Aorta (tissue), 5 donors: ENCODE results near the gene GJB4. TPM values are rescaled to one million over a fixed set of nuclear protein-coding genes. Genes with fewer than 3 reads are reported as not detected.
"Not testable (repeated sequence)": the region's sequence is repeated elsewhere in the genome, so short reads cannot be mapped to it uniquely, and the experiment has no call there.

Source experiments
- ATAC-seq: fragments of 200-7000 bp; cut with Tn5 transposase; one replicate; pipeline ENCODE4 v1.9.1; 2022; ENCODE audit warnings: moderate library complexity; ENCODE audit not compliant: low FRiP score
- DNase-seq, 2 donors: peaks; one replicate each; pipeline ENCODE4 v3.0.0-alpha.2; 2020
- H3K27ac ChIP-seq, 2 donors: one replicate each; pipeline ENCODE4 v1.5.1; 2013; ENCODE audit warnings: low read length in 2 of 2, mild to moderate bottlenecking in 2 of 2, moderate library complexity in 2 of 2, control low read depth in 1 of 2, inconsistent platforms in 1 of 2, low read depth in 1 of 2
- H3K27me3 ChIP-seq, 2 donors: one replicate each; pipeline ENCODE4 v1.6.1; 2013; ENCODE audit warnings: control low read depth in 1 of 2, low read length in 1 of 2, mild to moderate bottlenecking in 1 of 2, moderate library complexity in 1 of 2; ENCODE audit not compliant: insufficient read depth in 2 of 2, control insufficient read depth in 1 of 2
- H3K36me3 ChIP-seq, 2 donors: one replicate each; pipeline ENCODE4 v1.6.1; 2013; ENCODE audit warnings: control low read depth in 1 of 2, low read length in 1 of 2, mild to moderate bottlenecking in 1 of 2; ENCODE audit not compliant: insufficient read depth in 2 of 2, control insufficient read depth in 1 of 2
- H3K4me1 ChIP-seq, 2 donors: one replicate each; pipeline ENCODE4 v1.6.1; 2013; ENCODE audit warnings: low read length in 2 of 2, control low read depth in 1 of 2, mild to moderate bottlenecking in 1 of 2, moderate library complexity in 1 of 2; ENCODE audit not compliant: insufficient read depth in 2 of 2, control insufficient read depth in 1 of 2
- H3K4me3 ChIP-seq, 2 donors: one replicate each; pipeline ENCODE4 v1.5.1; 2013; ENCODE audit warnings: low read length in 2 of 2, control low read depth in 1 of 2, mild to moderate bottlenecking in 1 of 2
- H3K9me3 ChIP-seq: one replicate; pipeline ENCODE4 v1.6.1; 2013; ENCODE audit warnings: mild to moderate bottlenecking, low read length; ENCODE audit not compliant: control insufficient read depth
- WGBS, 2 donors: extraction: QIAGEN DNeasy Blood & Tissue Kit; methylation state at CpG; one replicate each; pipeline ENCODE4 v1.1.7; 2013; 5-methylcytosine and 5-hydroxymethylcytosine counted together
- intact Hi-C, 2 donors: fragments of 100-400 bp; cut with DNase I; formaldehyde crosslinking; loops; one replicate each; pipeline versions ENCODE4 v1.14.2 to v1.15.0; 2022
- polyA plus RNA-seq, 2 donors: library from polyadenylated mRNA; stranded (reverse); fragments of 200-250 nt; gene quantifications; one replicate each; pipeline ENCODE4 v1.2.3, GENCODE V29; 2013
- total RNA-seq, 2 donors: library from RNA; stranded (reverse); fragmentation: NEBNext Ultra II Directional; extraction: Animal tissue kit (Norgen Biotek cat#: 25700); gene quantifications; one replicate each; pipeline ENCODE4 v1.2.1, GENCODE V29; 2021
- donor health status: healthy with polysubstance abuse.
- donor health status: Bipolar disorder and iron deficiency.
- donor health status: DM: no; HTN: no; CAD: no.
- donor health status: DM: no; HTN: no; CAD: no.
- donor health status: DM: yes; HTN: yes; CAD: no.

Gene GJB4
- total and polyA plus RNA-seq, 4 donors: not detected

DNA sequence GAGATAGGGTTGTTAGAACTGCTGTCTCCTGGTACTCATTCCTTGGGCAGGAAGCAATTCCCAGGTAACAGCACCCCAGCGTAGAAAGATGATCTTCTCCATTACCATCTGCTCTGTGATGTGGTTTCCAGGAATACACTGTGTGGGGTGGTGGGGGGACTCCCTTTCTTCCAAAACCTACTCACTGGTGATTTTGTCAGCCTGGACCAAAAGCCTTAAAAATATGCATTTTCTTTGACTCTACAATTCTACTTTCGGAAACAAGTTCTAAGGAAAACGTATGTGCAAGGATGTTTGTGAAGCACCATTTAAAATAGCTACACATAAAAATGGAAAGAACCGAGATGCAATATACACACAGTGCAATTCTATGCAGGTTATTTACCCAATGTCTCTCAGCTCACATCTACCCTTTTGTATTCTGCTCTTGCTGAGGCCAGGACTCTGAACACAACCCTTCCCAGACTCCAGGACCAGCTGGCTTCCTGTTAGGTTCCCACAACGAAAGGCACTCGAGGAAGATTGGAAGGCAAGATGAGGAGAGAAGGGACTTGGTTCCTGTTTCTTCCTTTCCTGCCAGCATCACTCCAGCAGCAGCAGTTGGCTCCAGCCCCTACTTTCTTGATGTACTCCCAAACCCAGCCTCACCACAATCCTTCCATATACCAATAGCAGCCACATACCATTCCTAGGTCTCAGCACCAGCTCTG is 37.7 kb upstream of the GJB4 start:
- WGBS, 2 donors: 67 to 70% methylated on average over 6 of the region's 6 CpGs
- ATAC-seq (no peak), DNase-seq (no peak)
- H3K36me3 ChIP-seq: no peaks in the 10 kb centered on the region
- no peaks in the 10 kb centered on the region for H3K4me1 ChIP-seq
- H3K27me3 ChIP-seq: peaks cover 0 to 6% of the 10 kb centered on the region in 2 donors
- peaks cover 2% of the 10 kb centered on the region for H3K9me3 ChIP-seq
- no peak overlapping the region for H3K27ac ChIP-seq
- intact Hi-C loops: no loop called here
- no peak overlapping the region for H3K4me3 ChIP-seq

DNA sequence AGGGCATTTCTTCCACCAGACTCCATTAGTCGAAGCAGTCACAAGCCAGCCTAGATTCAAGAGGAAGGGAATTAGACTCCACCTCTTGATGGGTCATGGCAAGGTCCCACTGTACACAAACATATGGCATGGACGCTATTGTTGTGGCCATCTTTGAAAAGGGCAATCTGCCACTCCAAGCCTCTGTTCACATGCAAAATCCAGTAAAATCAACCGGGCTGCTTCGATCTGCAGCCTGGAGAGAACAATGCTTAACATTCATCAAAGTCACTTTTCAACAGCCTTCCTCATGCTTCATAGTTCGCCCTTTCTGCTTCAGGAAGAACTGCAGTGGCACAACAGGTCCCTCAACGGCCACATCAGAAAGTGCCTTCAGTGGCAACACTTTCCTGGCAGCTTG is 32.7 kb upstream of the GJB4 start:
- Histone ChIP-seq H3K36me3 (no peaks in the 10 kb centered on the region), H3K4me1 (no peaks in the 10 kb centered on the region), H3K27me3 (peaks cover 0 to 3% of the 10 kb centered on the region in 2 donors), H3K9me3 (no peaks in the 10 kb centered on the region), H3K4me3 (no peak overlapping the region), H3K27ac (no peak overlapping the region)
- DNase-seq (no peak), ATAC-seq (no peak)
- intact Hi-C loops: no loop called here
- 68 to 70% methylated on average over 6 of the region's 6 CpGs for WGBS, 2 donors

DNA sequence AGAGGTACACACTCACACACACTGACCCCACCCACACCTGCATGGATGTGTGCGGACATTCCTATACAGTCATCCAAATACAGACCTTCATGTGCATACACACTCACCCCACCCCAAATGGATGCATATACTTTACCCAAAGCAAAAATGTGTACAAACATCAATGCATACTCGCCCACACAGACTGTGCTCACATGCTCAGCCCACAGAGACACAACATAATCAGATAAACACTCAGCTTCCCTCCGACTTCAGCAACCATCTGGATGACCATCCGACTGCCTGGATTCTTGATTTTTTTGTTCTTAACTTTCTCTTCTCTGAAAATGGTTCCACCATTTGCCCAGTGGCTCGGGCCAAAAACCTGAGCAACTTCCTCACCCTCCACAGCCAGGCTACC is 29.1 kb upstream of the GJB4 start:
- H3K27ac ChIP-seq: no peak overlapping the region
- ATAC-seq: no peak
- H3K4me1 ChIP-seq: no peaks in the 10 kb centered on the region
- intact Hi-C loops: no loop called here
- no peaks in the 10 kb centered on the region for H3K9me3 ChIP-seq
- H3K27me3 ChIP-seq: no peaks in the 10 kb centered on the region
- H3K4me3 ChIP-seq: no peak overlapping the region
- DNase-seq: no peak
- WGBS, 2 donors: 75 to 77% methylated on average over 5 of the region's 5 CpGs
- no peaks in the 10 kb centered on the region for H3K36me3 ChIP-seq

DNA sequence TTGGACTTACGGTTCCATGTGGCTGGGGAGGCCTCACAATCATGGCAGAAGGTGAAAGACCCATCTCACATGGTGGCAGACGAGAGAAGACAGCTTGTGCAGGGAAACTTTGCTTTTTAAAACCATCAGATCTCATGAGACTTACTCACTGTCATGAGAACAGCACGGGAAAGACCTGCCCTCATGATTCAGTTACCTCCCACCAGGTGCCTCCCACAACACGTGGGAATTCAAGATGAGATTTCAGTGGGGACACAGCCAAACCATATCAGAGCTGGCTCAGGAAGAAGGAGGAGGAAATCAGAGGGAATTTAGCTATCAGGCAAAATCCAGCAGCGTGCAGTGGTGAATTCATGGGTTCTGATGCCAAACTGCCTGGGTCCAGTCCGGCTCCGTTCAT is 26.7 kb upstream of the GJB4 start:
- H3K27ac ChIP-seq, H3K4me3 ChIP-seq: not testable (repeated sequence)

DNA sequence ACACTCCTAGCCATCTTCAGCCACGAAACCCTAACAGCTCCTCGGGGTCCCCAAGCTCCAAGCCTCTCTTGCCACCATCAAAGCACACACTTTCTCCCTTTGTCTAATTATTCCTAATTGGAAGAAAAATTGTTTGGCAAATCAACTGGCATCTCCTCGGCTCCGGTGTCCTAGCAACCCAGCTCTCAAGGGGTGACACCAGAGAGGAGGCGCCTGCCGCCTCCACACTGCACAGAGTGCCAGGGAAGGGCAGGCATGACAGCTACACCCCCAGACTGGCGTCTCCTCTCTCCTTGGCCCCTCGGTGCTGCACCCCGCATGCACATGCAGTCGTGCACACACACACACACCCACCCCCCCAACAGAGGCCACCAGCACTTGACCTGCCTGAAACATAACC is 22.8 kb upstream of the GJB4 start:
- DNase-seq (no peak), ATAC-seq (no peak)
- no peaks in the 10 kb centered on the region for H3K4me1 ChIP-seq
- no peak overlapping the region for H3K4me3 ChIP-seq
- 83 to 86% methylated on average over 10 of the region's 10 CpGs for WGBS, 2 donors
- intact Hi-C loops: no loop called here
- no peaks in the 10 kb centered on the region for H3K36me3 ChIP-seq
- no peak overlapping the region for H3K27ac ChIP-seq
- no peaks in the 10 kb centered on the region for H3K27me3 ChIP-seq
- no peaks in the 10 kb centered on the region for H3K9me3 ChIP-seq

More for the DNA sequence above, 26.7 kb upstream of the GJB4 start:
- DNase-seq, intact Hi-C loops, H3K27me3 ChIP-seq, H3K4me1 ChIP-seq, H3K9me3 ChIP-seq, H3K36me3 ChIP-seq, ATAC-seq: not testable (repeated sequence)
- WGBS, 2 donors: 62 to 66% methylated on average over 7 of the region's 7 CpGs

DNA sequence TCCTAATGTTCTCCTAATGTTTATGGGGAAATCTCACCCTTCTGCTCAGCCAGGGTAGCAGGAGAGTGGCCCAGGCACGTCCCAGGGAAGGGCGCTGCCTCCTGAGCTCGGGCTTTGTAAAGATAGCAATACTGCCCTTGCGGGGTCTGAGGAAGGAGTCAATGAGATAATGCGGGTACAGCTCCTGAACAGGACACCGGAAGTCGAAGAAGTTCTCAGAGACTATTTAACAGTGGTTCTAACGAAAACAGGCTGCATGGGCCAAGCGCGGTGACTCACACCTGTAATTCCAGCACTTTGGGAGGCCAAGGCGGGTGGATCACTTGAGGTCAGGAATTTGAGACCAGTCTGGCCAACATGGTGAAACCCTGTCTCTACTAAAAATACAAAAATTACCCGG is 22.3 kb upstream of the GJB4 start:
- H3K4me3 ChIP-seq, H3K27me3 ChIP-seq, H3K4me1 ChIP-seq, H3K9me3 ChIP-seq, H3K36me3 ChIP-seq, intact Hi-C loops, H3K27ac ChIP-seq, ATAC-seq, DNase-seq: not testable (repeated sequence)
- 84 to 87% methylated on average over 12 of the region's 12 CpGs for WGBS, 2 donors

DNA sequence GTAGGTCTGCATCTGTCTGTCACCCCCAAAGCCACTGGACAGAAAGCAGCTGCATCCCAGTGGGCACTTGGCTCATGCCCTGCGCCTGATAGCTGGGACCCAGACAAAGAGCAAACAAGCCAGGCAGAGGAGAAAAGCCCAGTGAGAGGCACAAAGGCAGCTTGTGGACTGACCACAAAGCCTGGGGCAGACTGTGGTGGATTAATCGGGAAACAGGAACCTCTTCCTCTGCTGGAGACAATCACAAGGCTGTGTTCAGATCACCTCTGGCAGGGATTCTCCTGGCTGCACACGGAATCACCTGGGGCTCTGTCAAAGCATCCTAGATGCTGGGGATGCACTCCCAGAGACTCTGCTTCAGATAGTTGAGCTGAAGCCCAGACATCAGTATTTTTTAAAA is 19.9 kb upstream of the GJB4 start:
- Histone ChIP-seq H3K4me3 (no peak overlapping the region), H3K27ac (no peak overlapping the region), H3K9me3 (no peaks in the 10 kb centered on the region), H3K27me3 (no peaks in the 10 kb centered on the region), H3K36me3 (no peaks in the 10 kb centered on the region), H3K4me1 (no peaks in the 10 kb centered on the region)
- intact Hi-C loops: loop anchor here (5.0 to 10.0 kb wide), 2 partner anchors 1105 to 1107 kb away; no protein-coding TSS in a partner anchor
- WGBS, 2 donors: 63 to 73% methylated on average over 3 of the region's 3 CpGs
- ATAC-seq (no peak), DNase-seq (peak in 1 of 2 donors; percentile 36)

DNA sequence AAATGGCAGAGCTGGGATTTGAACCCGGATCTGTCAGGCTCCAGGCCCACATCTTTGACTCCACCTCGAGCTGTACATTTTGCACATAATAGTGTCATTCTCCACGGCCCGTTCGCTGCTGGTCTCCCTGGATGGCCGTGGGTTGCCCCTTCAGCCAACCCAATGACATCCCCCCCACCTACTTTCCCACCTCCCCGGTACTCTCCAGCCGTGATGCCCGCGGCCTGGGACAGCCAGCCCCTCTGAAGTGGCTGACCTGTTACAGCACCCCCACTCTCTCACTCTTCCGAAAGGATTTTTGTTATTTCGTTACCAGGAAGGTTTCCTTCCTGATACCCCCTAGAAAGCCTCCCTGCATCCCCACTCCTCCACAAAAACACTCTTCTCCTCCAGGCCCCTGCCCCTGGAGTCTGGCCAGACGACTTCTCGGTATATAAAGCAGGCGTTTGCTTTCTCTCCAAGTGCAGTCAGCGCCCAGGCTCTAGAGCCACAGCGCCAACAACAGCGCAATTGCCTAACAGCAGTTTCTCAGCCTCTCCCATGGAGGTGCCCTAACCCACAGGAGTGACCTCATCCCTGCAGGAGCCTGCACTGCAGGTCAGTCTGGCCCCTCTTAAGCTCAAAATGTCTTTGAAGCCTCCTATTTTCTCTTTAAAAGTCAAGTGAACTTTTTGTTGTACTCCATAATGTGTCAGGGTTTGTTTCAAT is 19.2 kb upstream of the GJB4 start:
- intact Hi-C loops: loop anchor here (5.0 to 10.0 kb wide), 2 partner anchors 1106 to 1108 kb away; no protein-coding TSS in a partner anchor
- DNase-seq (peak in 1 of 2 donors; percentile 40), ATAC-seq (no peak)
- Histone ChIP-seq H3K27me3 (no peaks in the 10 kb centered on the region), H3K27ac (no peak overlapping the region), H3K9me3 (no peaks in the 10 kb centered on the region), H3K36me3 (no peaks in the 10 kb centered on the region), H3K4me1 (no peaks in the 10 kb centered on the region), H3K4me3 (no peak overlapping the region)
- WGBS, 2 donors: 45 to 48% methylated on average over 18 of the region's 18 CpGs
